HepG2 (cell line): ENCODE results near the gene PDLIM4. TPM values are rescaled to one million over a fixed set of nuclear protein-coding genes. Genes with fewer than 3 reads are reported as not detected.
A peak's percentile ranks its signal among the peaks of the same experiment; 100 is the strongest.

Experiments
- ATF2 ChIP-seq: sonication (generic); formaldehyde crosslinking; IDR thresholded peaks from 2 replicates; pipeline ENCODE4 v1.4.0; 2020; ENCODE audit warnings: missing genetic modification reagents
- ATF4 ChIP-seq, 2 experiments: fragments of 450-650 bp in 1 of 2; sonication (generic) in 1 of 2; formaldehyde crosslinking; IDR thresholded peaks; 2 replicates each; pipeline versions ENCODE4 v1.5.0 to v1.8.0; 2020 to 2022; ENCODE audit warnings: mild to moderate bottlenecking in 1 of 2, missing genetic modification reagents in 1 of 2
- CC2D1A ChIP-seq: sonication (generic); formaldehyde crosslinking; IDR thresholded peaks from 2 replicates; pipeline ENCODE4 v1.8.1; 2023; ENCODE audit warnings: mild to moderate bottlenecking, missing genetic modification reagents
- CERS6 ChIP-seq: sonication (generic); formaldehyde crosslinking; IDR thresholded peaks from 2 replicates; pipeline ENCODE4 v1.5.0; 2020; ENCODE audit warnings: missing genetic modification reagents
- FOSL2 ChIP-seq: sonication (generic); formaldehyde crosslinking; IDR thresholded peaks from 2 replicates; pipeline ENCODE4 v1.4.0; 2020; ENCODE audit warnings: missing genetic modification reagents
- FOXP1 ChIP-seq, 2 experiments: fragments of 450-650 bp in 1 of 2; IDR thresholded peaks; 2 replicates each; pipeline ENCODE4 v1.6.1; 2017 to 2018; ENCODE audit warnings: antibody characterized with exemption in 1 of 2
- MATR3 ChIP-seq: sonication (generic); formaldehyde crosslinking; IDR thresholded peaks from 2 replicates; pipeline ENCODE4 v1.4.0; 2020; ENCODE audit warnings: missing genetic modification reagents
- MED13 ChIP-seq: sonication (generic); formaldehyde crosslinking; IDR thresholded peaks from 2 replicates; pipeline ENCODE4 v1.5.0; 2020; ENCODE audit warnings: missing genetic modification reagents
- MIER2 ChIP-seq: IDR thresholded peaks from 2 replicates; pipeline ENCODE4 v1.6.1; 2016; ENCODE audit warnings: missing biosample characterization, missing genetic modification reagents
- MIER3 ChIP-seq: IDR thresholded peaks from 2 replicates; pipeline ENCODE4 v1.6.1; 2016; ENCODE audit warnings: missing compliant biosample characterization, borderline replicate concordance
- MLLT10 ChIP-seq: sonication (generic); formaldehyde crosslinking; IDR thresholded peaks from 2 replicates; pipeline ENCODE4 v1.4.0; 2020; ENCODE audit warnings: missing genetic modification reagents
- MNT ChIP-seq: fragments of 450-650 bp; IDR thresholded peaks from 2 replicates; pipeline ENCODE4 v1.6.1; 2016
- SNAPC2 ChIP-seq: sonication (generic); formaldehyde crosslinking; IDR thresholded peaks from 2 replicates; pipeline ENCODE4 v1.8.1; 2022; ENCODE audit warnings: mild to moderate bottlenecking, missing genetic modification reagents
- STAT6 ChIP-seq: sonication (generic); formaldehyde crosslinking; IDR thresholded peaks from 2 replicates; pipeline ENCODE4 v1.4.0; 2020; ENCODE audit warnings: missing genetic modification reagents, mild to moderate bottlenecking, borderline replicate concordance
- TCF12 ChIP-seq, 2 experiments: fragments of 450-650 bp in 1 of 2; sonication (generic) in 1 of 2; formaldehyde crosslinking in 1 of 2; IDR thresholded peaks; 2 replicates each; pipeline versions ENCODE4 v1.6.1 to v1.8.0; 2017 to 2022; ENCODE audit warnings: antibody characterized with exemption in 1 of 2, mild to moderate bottlenecking in 1 of 2, missing genetic modification reagents in 1 of 2, moderate library complexity in 1 of 2
- THAP8 ChIP-seq: sonication (generic); formaldehyde crosslinking; IDR thresholded peaks from 2 replicates; pipeline ENCODE4 v1.5.1; 2020; ENCODE audit warnings: missing genetic modification reagents, mild to moderate bottlenecking, borderline replicate concordance
- ZNF101 ChIP-seq: sonication (generic); formaldehyde crosslinking; IDR thresholded peaks from 2 replicates; pipeline ENCODE4 v1.4.0; 2020; ENCODE audit warnings: mild to moderate bottlenecking, low read depth, missing genetic modification reagents, borderline replicate concordance
- ZNF703 ChIP-seq: sonication (generic); formaldehyde crosslinking; IDR thresholded peaks from 2 replicates; pipeline ENCODE4 v1.5.1; 2020; ENCODE audit warnings: missing genetic modification reagents, mild to moderate bottlenecking, moderate library complexity, borderline replicate concordance
- ZNF768 ChIP-seq: sonication (generic); formaldehyde crosslinking; IDR thresholded peaks from 2 replicates; pipeline ENCODE4 v1.4.0; 2020; ENCODE audit warnings: missing genetic modification reagents
- polyA plus RNA-seq, 8 experiments: library from polyadenylated mRNA; depleted of rRNA in 3 of 8; stranded (reverse) in 7 of 8; unstranded in 1 of 8; fragments of >200 nt; fragmentation: Illumina TruSeq in 4 of 8; extraction: Trizol in 4 of 8; gene quantifications; 2 replicates each; pipeline versions ENCODE4 v1.2.1 to v1.2.3, GENCODE V29; 2011 to 2016; ENCODE audit warnings: low read depth in 4 of 8, missing spikeins in 1 of 8, mixed read lengths in 1 of 8; ENCODE audit not compliant: insufficient read depth in 1 of 8
- total RNA-seq, 5 experiments: library from RNA; depleted of rRNA; stranded (reverse); fragments of >200 nt; fragmentation: Illumina TruSeq; extraction: Trizol; gene quantifications; 2 replicates each; pipeline ENCODE4 v1.2.3, GENCODE V29; 2016; ENCODE audit warnings: low read depth in 1 of 5

The PDLIM4 gene
- total and polyA plus RNA-seq, 2 of the 13 experiments (the other 11 are each of a cell fraction or from before 2014, with no cell fraction given) = 1.1 to 2.3 TPM

- TF ChIP-seq STAT6 (CRISPR knock-in tag) (no peak), FOXP1 (IDR thresholded peaks at IDR 0.05) (no peak), FOXP1 (CRISPR knock-in tag; IDR thresholded peaks at IDR 0.05) (no peak), MIER2 (CRISPR knock-in tag) (no peak), MED13 (CRISPR knock-in tag) (0 out of 2 replicates have a peak, but pooled peaks have one; percentile 56), MNT (no peak), ATF4 (CRISPR knock-in tag; IDR thresholded peaks at IDR 0.05) (no peak; a peak in 1 of 4 replicates), ZNF703 (CRISPR knock-in tag) (peak; percentile 28; the same call in 1 of the 2 replicates), MLLT10 (CRISPR knock-in tag) (no peak), MATR3 (CRISPR knock-in tag) (no peak), SNAPC2 (CRISPR knock-in tag) (peak; percentile 80; the same call in 1 of the 2 replicates), ATF2 (CRISPR knock-in tag) (no peak), TCF12 (IDR thresholded peaks at IDR 0.05) (no peak), TCF12 (CRISPR knock-in tag; IDR thresholded peaks at IDR 0.05) (peak; percentile 94), CC2D1A (CRISPR knock-in tag) (no peak), FOSL2 (CRISPR knock-in tag) (peak; percentile 30; the same call in 1 of the 2 replicates), THAP8 (CRISPR knock-in tag) (peak; percentile 95), ZNF101 (0 out of 2 replicates have a peak, but pooled peaks have one; percentile 33), CERS6 (CRISPR knock-in tag) (0 out of 2 replicates have a peak, but pooled peaks have one; percentile 26), MIER3 (CRISPR knock-in tag) (no peak), ZNF768 (no peak)
Observed at GRCh38 chr5:132293066-132293991, 35.8 kb downstream of the PDLIM4 start (continued).
